Activated CD8-positive, alpha-beta memory T cell treated with anti-CD3 and anti-CD28 coated beads, Interleukin-2, amount 10 ng/mL, durations not matched to agents 7 days and 5 days (primary cell): ENCODE results near the gene SDCCAG8. TPM values are rescaled to one million over a fixed set of nuclear protein-coding genes. Genes with fewer than 3 reads are reported as not detected.

ENCODE experiments used
- ATAC-seq: fragments of 150-1000 bp; cut with Tn5 transposase; one replicate; pipeline ENCODE4 v1.10.0; 2021; ENCODE audit warnings: moderate library complexity
- CTCF ChIA-PET: fragments of 350-600 bp; sonication (Branson Sonifier 250); formaldehyde crosslinking; loops from one replicate; lab custom pipeline; 2021; ENCODE audit warnings: antibody characterized with exemption; lab: Charles Lee
- DNase-seq: peaks from one replicate; pipeline ENCODE4 v3.0.0-alpha.2; 2020
- H3K27ac Mint-ChIP-seq: one replicate; pipeline ENCODE4 v1.8.0; 2021; ENCODE audit warnings: mild to moderate bottlenecking, mixed read lengths
- H3K27me3 Mint-ChIP-seq: one replicate; pipeline ENCODE4 v1.8.0; 2021; ENCODE audit warnings: mixed read lengths
- H3K36me3 Mint-ChIP-seq: one replicate; pipeline ENCODE4 v1.8.0; 2021; ENCODE audit warnings: mild to moderate bottlenecking, mixed read lengths
- H3K4me1 Mint-ChIP-seq: one replicate; pipeline ENCODE4 v1.8.0; 2021; ENCODE audit warnings: mixed read lengths
- H3K4me3 Mint-ChIP-seq: one replicate; pipeline ENCODE4 v1.8.0; 2021; ENCODE audit warnings: mild to moderate bottlenecking, moderate library complexity, mixed read lengths
- H3K9me3 Mint-ChIP-seq: one replicate; pipeline ENCODE4 v1.8.0; 2022; ENCODE audit warnings: low read depth, mixed read lengths
- total RNA-seq, 2 experiments: library from RNA; stranded (reverse); gene quantifications; one replicate each; pipeline ENCODE4 v1.2.3, GENCODE V29; 2021

The SDCCAG8 gene
- total RNA-seq, 2 experiments from 2014 or later: 14.9 to 27.1 TPM

DNA sequence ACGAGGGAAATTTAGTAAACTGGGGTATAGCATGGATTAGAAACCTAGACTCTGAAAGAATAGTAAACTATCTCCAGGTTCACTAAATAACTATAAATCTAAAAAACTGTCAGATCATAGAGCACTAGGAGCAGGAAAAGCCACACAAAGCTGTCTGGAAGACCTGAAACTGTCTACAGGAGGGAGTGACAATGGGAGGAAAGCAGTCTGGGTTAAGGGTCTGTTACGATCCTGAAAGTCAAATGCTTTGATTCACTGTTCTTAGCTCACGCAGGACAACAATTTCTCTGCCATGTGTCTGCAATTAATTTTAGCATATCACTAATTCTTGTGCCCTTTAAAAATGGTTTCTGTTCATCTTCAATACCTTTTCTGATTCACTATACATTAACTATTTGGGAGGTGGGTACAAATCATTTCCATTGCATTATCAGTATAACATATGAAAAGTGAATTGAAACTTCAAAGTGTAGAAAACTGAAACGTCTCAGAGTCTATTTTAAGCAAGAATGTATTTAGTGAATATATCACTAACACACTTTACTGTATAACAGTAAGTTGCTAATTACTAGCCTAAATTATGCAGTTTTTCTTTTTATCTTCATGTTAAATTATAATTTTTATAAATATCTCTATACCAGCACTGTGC is 19.1 kb upstream of the SDCCAG8 start:
- H3K9me3 Mint-ChIP-seq: peaks cover 7% of the 10 kb centered on the region
- DNase-seq (no peak), ATAC-seq (no peak)
- H3K4me3 Mint-ChIP-seq: no peak overlapping the region
- no peaks in the 10 kb centered on the region for H3K4me1 Mint-ChIP-seq
- H3K36me3 Mint-ChIP-seq: peaks cover 21% of the 10 kb centered on the region
- H3K27ac Mint-ChIP-seq: no peak overlapping the region
- CTCF ChIA-PET: no interaction called here
- H3K27me3 Mint-ChIP-seq: no peaks in the 10 kb centered on the region

DNA sequence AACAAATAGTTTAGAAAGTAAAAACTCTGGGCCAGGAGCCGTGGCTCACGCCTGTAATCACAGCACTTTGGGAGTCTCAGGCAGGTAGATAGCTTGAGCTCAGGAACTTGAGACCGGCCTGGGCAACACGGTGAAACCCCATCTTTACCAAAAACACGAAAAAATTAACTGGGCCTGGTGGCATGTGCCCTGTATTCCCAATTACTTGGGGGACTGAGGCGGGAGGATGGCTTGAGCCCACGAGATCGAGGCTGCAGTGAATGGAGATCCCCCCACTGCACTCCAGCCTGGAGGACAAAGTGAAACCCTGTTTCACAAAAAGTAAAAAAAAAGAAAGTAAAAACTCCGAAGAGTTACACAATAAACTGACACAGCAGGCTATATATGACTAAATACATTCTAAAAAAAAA is 11.4 kb upstream of the SDCCAG8 start:
- H3K27ac Mint-ChIP-seq: no peak overlapping the region
- CTCF ChIA-PET: no interaction called here
- no peak for ATAC-seq

DNA sequence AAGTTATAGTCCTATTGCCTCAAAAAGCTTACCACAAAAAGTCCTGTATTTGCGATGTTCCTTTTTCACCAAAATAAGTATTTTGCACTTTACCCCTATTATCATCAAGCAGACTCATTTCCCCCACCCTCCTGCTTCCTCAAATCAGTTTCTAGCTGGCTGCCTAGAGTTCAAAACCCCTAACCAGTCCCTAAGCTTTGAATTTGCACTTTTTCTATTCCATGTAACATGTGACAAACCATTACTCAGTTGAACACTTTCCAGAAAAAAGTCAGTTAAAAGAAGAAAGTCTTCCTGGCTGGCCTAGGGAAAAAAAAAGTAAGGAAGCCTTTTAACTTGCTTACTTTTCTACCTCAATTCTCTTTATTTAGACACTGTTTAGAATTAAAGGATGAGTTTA is 8.9 kb upstream of the SDCCAG8 start:
- Mint-ChIP-seq H3K36me3 (peaks cover 16% of the 10 kb centered on the region), H3K27ac (no peak overlapping the region), H3K9me3 (peaks cover 2% of the 10 kb centered on the region), H3K4me3 (no peak overlapping the region), H3K4me1 (no peaks in the 10 kb centered on the region), H3K27me3 (no peaks in the 10 kb centered on the region)
- CTCF ChIA-PET: interaction anchor here (1.3 kb wide), 1 partner anchor 8 kb away, joined by 4 read pairs; the partner anchor contains the start of genes CEP170 and SDCCAG8
- DNase-seq (no peak), ATAC-seq (no peak)

More for the DNA sequence above, 11.4 kb upstream of the SDCCAG8 start:
- Mint-ChIP-seq H3K4me1 (no peaks in the 10 kb centered on the region), H3K27me3 (no peaks in the 10 kb centered on the region), H3K4me3 (no peak overlapping the region), H3K36me3 (peaks cover 21% of the 10 kb centered on the region), H3K9me3 (peaks cover 2% of the 10 kb centered on the region)
- DNase-seq: no peak

GRCh38 chr1:243247901-243248300 is 7.9 kb upstream of the SDCCAG8 start:
- Mint-ChIP-seq H3K4me1 (peaks cover 2% of the 10 kb centered on the region), H3K27ac (no peak overlapping the region), H3K4me3 (no peak overlapping the region), H3K9me3 (peaks cover 2% of the 10 kb centered on the region), H3K27me3 (no peaks in the 10 kb centered on the region), H3K36me3 (peaks cover 14% of the 10 kb centered on the region)
- CTCF ChIA-PET: no interaction called here
- no peak for ATAC-seq
- no peak for DNase-seq

GRCh38 chr1:243249214-243249613 is 6.6 kb upstream of the SDCCAG8 start:
- Mint-ChIP-seq H3K27me3 (no peaks in the 10 kb centered on the region), H3K4me3 (no peak overlapping the region), H3K4me1 (peaks cover 12% of the 10 kb centered on the region), H3K36me3 (peaks cover 9% of the 10 kb centered on the region), H3K27ac (no peak overlapping the region), H3K9me3 (no peaks in the 10 kb centered on the region)
- ATAC-seq (no peak), DNase-seq (no peak)
- CTCF ChIA-PET: no interaction called here

DNA sequence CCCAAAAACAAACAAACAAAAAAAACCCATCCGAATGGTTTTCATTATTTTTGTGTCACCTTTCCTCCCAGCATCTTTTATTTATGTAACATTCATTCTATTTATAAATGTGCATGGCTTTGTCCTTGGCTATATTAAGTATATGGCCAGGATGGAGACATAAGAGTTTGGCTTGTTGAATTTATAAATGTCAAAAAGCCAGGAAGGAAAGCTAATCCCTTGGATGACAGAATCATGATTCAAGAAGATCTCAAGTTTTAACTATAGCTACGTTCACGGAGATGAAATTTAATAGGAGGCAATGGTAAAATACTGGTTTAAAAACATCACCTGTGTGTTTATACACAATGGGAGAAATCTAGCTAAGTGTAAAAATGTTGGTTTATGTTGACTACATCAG is 5.7 kb upstream of the SDCCAG8 start:
- Mint-ChIP-seq H3K27ac (no peak overlapping the region), H3K36me3 (peaks cover 6% of the 10 kb centered on the region), H3K4me3 (no peak overlapping the region), H3K4me1 (peaks cover 16% of the 10 kb centered on the region), H3K9me3 (no peaks in the 10 kb centered on the region), H3K27me3 (peaks cover under 1% of the 10 kb centered on the region)
- ATAC-seq: no peak
- CTCF ChIA-PET: no interaction called here
- no peak for DNase-seq

DNA sequence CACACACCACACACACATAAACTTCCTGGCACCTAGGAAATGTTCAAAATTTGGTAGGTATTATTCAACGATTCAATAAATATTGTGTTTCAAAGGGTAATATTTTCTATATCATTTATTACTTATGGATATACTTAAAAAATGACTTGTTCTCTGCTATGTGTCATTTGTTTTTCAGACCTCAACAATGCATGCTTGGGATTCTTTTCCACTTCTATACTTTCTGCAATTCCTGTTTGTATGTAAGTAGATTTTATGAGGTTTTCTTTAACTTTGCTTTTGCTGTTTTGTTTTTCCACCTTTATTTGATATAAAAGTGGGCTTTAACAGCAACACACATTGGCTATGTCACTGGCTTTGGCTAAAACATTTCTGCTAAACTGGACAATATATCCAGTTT is 4.3 kb upstream of the SDCCAG8 start:
- ATAC-seq: no peak
- no peaks in the 10 kb centered on the region for H3K9me3 Mint-ChIP-seq
- H3K27ac Mint-ChIP-seq: no peak overlapping the region
- no peak overlapping the region for H3K4me3 Mint-ChIP-seq
- H3K36me3 Mint-ChIP-seq: peaks cover 7% of the 10 kb centered on the region
- DNase-seq: no peak
- CTCF ChIA-PET: no interaction called here
- H3K27me3 Mint-ChIP-seq: peaks cover 2% of the 10 kb centered on the region
- peaks cover 19% of the 10 kb centered on the region for H3K4me1 Mint-ChIP-seq

- H3K4me3 Mint-ChIP-seq: peak overlapping the region; percentile 86
- H3K4me1 Mint-ChIP-seq: peaks cover 26% of the 10 kb centered on the region
- ATAC-seq (no peak), DNase-seq (no peak)
- H3K27ac Mint-ChIP-seq: peak overlapping the region; percentile 40
- peaks cover 2% of the 10 kb centered on the region for H3K27me3 Mint-ChIP-seq
- no peaks in the 10 kb centered on the region for H3K9me3 Mint-ChIP-seq
- H3K36me3 Mint-ChIP-seq: peaks cover 6% of the 10 kb centered on the region
- CTCF ChIA-PET: interaction anchor here (1.4 kb wide), 1 partner anchor 34 kb away, joined by 3 read pairs; no protein-coding TSS in a partner anchor
Observed at GRCh38 chr1:243253211-243253925, 2.5 kb upstream of the SDCCAG8 start.

DNA sequence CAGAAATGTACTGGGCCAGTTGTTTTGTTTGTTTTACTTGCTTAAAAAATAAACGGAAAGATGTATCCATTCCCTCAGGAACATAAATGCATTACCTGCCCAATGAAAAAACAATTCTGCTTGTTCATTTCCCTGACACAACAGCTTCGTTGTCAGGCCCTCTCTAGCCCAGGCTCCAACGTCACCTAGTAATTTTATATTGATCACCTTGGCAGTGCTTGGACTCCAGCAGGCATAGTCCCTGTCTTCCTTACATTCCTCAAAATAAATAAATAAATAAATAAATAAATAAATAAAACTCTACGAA is 2.0 kb upstream of the SDCCAG8 start:
- Mint-ChIP-seq H3K27me3 (peaks cover 2% of the 10 kb centered on the region), H3K9me3 (no peaks in the 10 kb centered on the region), H3K36me3 (peaks cover 6% of the 10 kb centered on the region), H3K4me1 (peaks cover 26% of the 10 kb centered on the region), H3K4me3 (peak overlapping the region; percentile 86), H3K27ac (peak overlapping the region; percentile 40)
- CTCF ChIA-PET: interaction anchor here (1.4 kb wide), 1 partner anchor 33 kb away, joined by 3 read pairs; no protein-coding TSS in a partner anchor
- DNase-seq (no peak), ATAC-seq (no peak)

DNA sequence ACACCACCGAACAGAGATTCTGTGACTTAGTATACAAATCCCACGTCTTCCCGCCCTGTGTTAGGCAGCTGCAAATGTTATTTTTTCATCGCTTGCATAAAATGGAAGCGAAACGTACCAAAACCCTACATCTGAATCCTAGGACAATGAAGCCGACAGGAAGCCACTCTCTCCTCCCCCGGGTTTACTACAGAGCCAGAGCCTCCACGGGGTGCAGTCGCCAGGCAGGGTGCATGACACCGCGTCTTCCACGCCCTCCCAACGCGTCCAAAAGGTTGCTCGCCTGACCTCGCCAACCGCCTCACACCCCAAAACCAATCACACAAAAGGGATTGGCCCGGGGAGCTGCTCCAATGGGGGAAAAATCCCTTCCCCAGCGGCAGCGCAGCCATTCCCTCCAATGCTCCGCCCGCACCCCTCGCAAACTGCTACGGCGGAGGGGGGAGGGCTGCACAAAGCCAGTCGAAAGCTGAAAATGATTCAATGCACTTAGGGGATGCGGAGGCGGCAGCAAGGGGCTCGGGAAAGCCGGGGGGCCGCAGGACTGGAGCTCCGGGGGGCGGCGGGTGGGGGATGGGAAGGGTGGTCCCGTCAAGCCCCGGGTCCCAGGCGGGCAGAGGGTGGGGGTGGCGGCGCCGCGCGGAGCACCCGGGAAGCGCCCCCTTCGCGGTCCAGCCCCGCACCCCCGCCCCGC is 1.5 kb upstream of the SDCCAG8 start:
- ATAC-seq (peak; percentile 8), DNase-seq (peak; percentile 73)
- Mint-ChIP-seq H3K27me3 (peaks cover 2% of the 10 kb centered on the region), H3K9me3 (no peaks in the 10 kb centered on the region), H3K27ac (peak overlapping the region; percentile 93), H3K4me3 (peak overlapping the region; percentile 86), H3K4me1 (peaks cover 26% of the 10 kb centered on the region), H3K36me3 (peaks cover 6% of the 10 kb centered on the region)
- CTCF ChIA-PET: interaction anchor here (1.2 to 1.5 kb wide), 4 partner anchors 8 to 67 kb away, joined by 3 to 6 read pairs (median 4); no protein-coding TSS in a partner anchor

DNA sequence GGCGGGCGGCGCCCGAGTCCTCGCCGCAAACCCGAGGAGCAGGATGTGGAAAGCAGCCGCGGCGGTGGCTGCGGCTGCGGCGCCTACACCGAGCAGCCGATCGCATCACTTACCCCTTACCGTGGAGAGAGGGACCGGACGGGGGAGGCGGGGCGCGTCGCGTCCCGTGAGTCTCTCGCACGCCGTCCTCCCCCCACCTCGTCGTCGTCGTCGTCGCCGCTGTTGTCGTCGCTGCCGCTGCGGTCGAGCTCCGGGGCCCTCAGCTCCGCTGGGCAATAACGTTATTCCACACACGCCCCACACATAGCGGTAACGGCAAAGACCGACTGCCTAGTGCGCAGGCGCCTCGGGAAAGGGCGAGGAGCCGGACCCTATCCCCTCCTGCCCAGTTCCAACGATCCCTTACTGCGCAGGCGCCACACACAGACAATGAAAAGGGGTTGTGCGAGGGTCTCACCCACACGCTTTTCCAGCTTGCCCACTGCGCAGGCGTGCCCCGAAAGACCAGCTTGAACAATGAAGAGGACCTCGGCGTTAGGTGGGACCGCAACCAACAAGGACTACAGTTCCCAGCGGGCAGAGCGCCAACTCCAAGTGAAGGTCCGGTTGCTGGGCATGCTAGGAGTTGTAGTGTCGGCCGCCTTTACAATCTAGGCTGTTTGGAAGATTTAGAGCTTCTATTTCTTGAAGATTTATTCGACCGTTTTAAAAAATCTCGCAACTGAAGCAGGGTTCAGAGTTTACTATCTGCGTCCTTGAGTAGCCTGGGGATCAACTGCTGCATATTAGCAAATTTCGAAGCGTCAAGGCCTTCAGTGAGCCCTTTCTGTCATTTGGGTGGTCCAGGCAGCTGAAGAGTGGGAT is 682 bp upstream of the SDCCAG8 start, which contains the start of gene CEP170:
CEP170 (minus strand) TSS at position 355 of the 864 bp plus-strand sequence. CDS start 30,001 bp downstream, outside the sequence.
- Mint-ChIP-seq H3K9me3 (no peaks in the 10 kb centered on the region), H3K27me3 (peaks cover 2% of the 10 kb centered on the region), H3K36me3 (peaks cover 7% of the 10 kb centered on the region), H3K4me1 (peaks cover 26% of the 10 kb centered on the region), H3K4me3 (peak within 1 kb of the TSS; percentile 97), H3K27ac (peak within 1 kb of the TSS; percentile 99)
- CTCF ChIA-PET: interaction anchor here (0.6 to 1.5 kb wide), 7 partner anchors 8 to 599 kb away, joined by 3 to 6 read pairs (median 4); no protein-coding TSS in a partner anchor
- ATAC-seq (peak; percentile 59), DNase-seq (peak; percentile 89)

GRCh38 chr1:243256590-243256989 is 749 bp downstream of the SDCCAG8 start:
- H3K27ac Mint-ChIP-seq: peak overlapping the region; percentile 99
- no peaks in the 10 kb centered on the region for H3K9me3 Mint-ChIP-seq
- no peak for ATAC-seq
- H3K27me3 Mint-ChIP-seq: peaks cover 2% of the 10 kb centered on the region
- DNase-seq: no peak
- CTCF ChIA-PET: interaction anchor here (1.5 kb wide), 1 partner anchor 21 kb away, joined by 4 read pairs; no protein-coding TSS in a partner anchor
- peaks cover 9% of the 10 kb centered on the region for H3K36me3 Mint-ChIP-seq
- peaks cover 28% of the 10 kb centered on the region for H3K4me1 Mint-ChIP-seq
- peak overlapping the region; percentile 97 for H3K4me3 Mint-ChIP-seq
